WTC11 (cell line): Measurements from ENCODE around the gene PTGES3L. TPM values are rescaled to one million over a fixed set of nuclear protein-coding genes. Genes with fewer than 3 reads are reported as not detected.

Experiments
- ATAC-seq: fragments of 200-7000 bp; cut with Tn5 transposase; 2 replicates; pipeline ENCODE4 v1.10.0; 2021; ENCODE audit warnings: mild to moderate bottlenecking, moderate library complexity
- CTCF ChIA-PET: fragments of 300-600 bp; sonication (Branson Sonifier 250); formaldehyde crosslinking; loops from one replicate; lab custom pipeline; 2021; ENCODE audit warnings: antibody characterized with exemption; lab: Charles Lee
- POLR2A ChIA-PET: fragments of 350-600 bp; sonication (Branson Sonifier 250); formaldehyde crosslinking; loops from one replicate; lab custom pipeline; 2021; ENCODE audit warnings: antibody characterized with exemption; lab: Charles Lee
- DNase-seq: peaks from one replicate; pipeline ENCODE4 v3.0.0; 2021; ENCODE audit warnings: low spot score
- H3K27ac Mint-ChIP-seq: 2 replicates; pipeline ENCODE4 v1.8.0; 2021; ENCODE audit warnings: mixed read lengths
- H3K27me3 Mint-ChIP-seq: 2 replicates; pipeline ENCODE4 v1.8.0; 2021; ENCODE audit warnings: low read depth, mild to moderate bottlenecking, moderate library complexity, mixed read lengths
- H3K36me3 Mint-ChIP-seq: 2 replicates; pipeline ENCODE4 v1.8.0; 2021; ENCODE audit warnings: mixed read lengths
- H3K4me1 Mint-ChIP-seq: 2 replicates; pipeline ENCODE4 v1.8.0; 2022; ENCODE audit warnings: mixed read lengths
- H3K4me3 Mint-ChIP-seq: 2 replicates; pipeline ENCODE4 v1.8.0; 2021; ENCODE audit warnings: mild to moderate bottlenecking, moderate library complexity, mixed read lengths
- H3K9me3 Mint-ChIP-seq: 2 replicates; pipeline ENCODE4 v1.8.0; 2021; ENCODE audit warnings: mixed read lengths
- ELF4 ChIP-seq: sonication (generic); formaldehyde crosslinking; IDR thresholded peaks from 2 replicates; pipeline ENCODE4 v1.8.1; 2022; ENCODE audit warnings: low read depth, mild to moderate bottlenecking, moderate library complexity, missing genetic modification reagents
- MYBL2 ChIP-seq: sonication (generic); formaldehyde crosslinking; IDR thresholded peaks from 2 replicates; pipeline ENCODE4 v1.8.1; 2023; ENCODE audit warnings: mild to moderate bottlenecking, moderate library complexity, missing genetic modification reagents
- NFATC4 ChIP-seq: fragments of 250-450 bp; sonication (Bioruptor Pico); IDR thresholded peaks from 2 replicates; pipeline ENCODE4 v1.9.0; 2021; ENCODE audit warnings: mild to moderate bottlenecking
- RORB ChIP-seq: fragments of 250-450 bp; sonication (Bioruptor Pico); IDR thresholded peaks from 2 replicates; pipeline ENCODE4 v1.9.0; 2021; ENCODE audit warnings: mild to moderate bottlenecking
- ZNF121 ChIP-seq: sonication (generic); formaldehyde crosslinking; IDR thresholded peaks from 2 replicates; pipeline ENCODE4 v1.8.0; 2023; ENCODE audit warnings: missing genetic modification reagents
- ZNF219 ChIP-seq: sonication (generic); formaldehyde crosslinking; IDR thresholded peaks from 2 replicates; pipeline ENCODE4 v1.8.0; 2023; ENCODE audit warnings: missing genetic modification reagents, mild to moderate bottlenecking, borderline replicate concordance
- ZNF263 ChIP-seq: sonication (generic); formaldehyde crosslinking; IDR thresholded peaks from 2 replicates; pipeline ENCODE4 v1.8.1; 2022; ENCODE audit warnings: low read depth, mild to moderate bottlenecking, moderate library complexity, missing genetic modification reagents
- ZNF396 ChIP-seq: fragments of 250-450 bp; sonication (Bioruptor Pico); IDR thresholded peaks from 2 replicates; pipeline ENCODE4 v1.8.0; 2021; ENCODE audit warnings: mild to moderate bottlenecking, moderate library complexity, borderline replicate concordance
- total RNA-seq: library from RNA; stranded (reverse); gene quantifications from 3 replicates; pipeline ENCODE4 v1.2.3, GENCODE V29; 2021
- TF ChIP-seq, protein P1 (sequence below): sonication (generic); formaldehyde crosslinking; IDR thresholded peaks from 2 replicates; pipeline ENCODE4 v1.8.1; 2022; ENCODE audit warnings: mild to moderate bottlenecking, missing genetic modification reagents, moderate library complexity, borderline replicate concordance
- TF ChIP-seq, protein P2 (sequence below): sonication (generic); formaldehyde crosslinking; IDR thresholded peaks from 2 replicates; pipeline ENCODE4 v1.8.1; 2023; ENCODE audit warnings: mild to moderate bottlenecking, missing genetic modification reagents, moderate library complexity
- TF ChIP-seq, protein P3 (sequence below): sonication (generic); formaldehyde crosslinking; IDR thresholded peaks from 2 replicates; pipeline ENCODE4 v1.8.0; 2023; ENCODE audit warnings: missing genetic modification reagents, mild to moderate bottlenecking, borderline replicate concordance
- TF ChIP-seq, protein P4 (sequence below): fragments of 250-450 bp; sonication (Bioruptor Pico); conservative IDR thresholded peaks from 2 replicates; pipeline ENCODE4 v1.9.0; 2021; ENCODE audit warnings: mild to moderate bottlenecking
- TF ChIP-seq, protein P5 (sequence below): sonication (generic); formaldehyde crosslinking; IDR thresholded peaks from 2 replicates; pipeline ENCODE4 v1.8.1; 2023; ENCODE audit warnings: mild to moderate bottlenecking, missing genetic modification reagents
- TF ChIP-seq, protein P6 (sequence below): sonication (generic); formaldehyde crosslinking; IDR thresholded peaks from 2 replicates; pipeline ENCODE4 v1.8.0; 2023; ENCODE audit warnings: mild to moderate bottlenecking, missing genetic modification reagents
- TF ChIP-seq, protein P7 (sequence below): sonication (generic); formaldehyde crosslinking; IDR thresholded peaks from 2 replicates; pipeline ENCODE4 v1.8.1; 2023; ENCODE audit warnings: mild to moderate bottlenecking, missing genetic modification reagents, borderline replicate concordance
- TF ChIP-seq, protein P8 (sequence below): sonication (generic); formaldehyde crosslinking; IDR thresholded peaks from 2 replicates; pipeline ENCODE4 v1.8.1; 2022; ENCODE audit warnings: mild to moderate bottlenecking, moderate library complexity, missing genetic modification reagents

The PTGES3L gene
- total RNA-seq, 1 experiment from 2014 or later, result 2.1 TPM

DNA sequence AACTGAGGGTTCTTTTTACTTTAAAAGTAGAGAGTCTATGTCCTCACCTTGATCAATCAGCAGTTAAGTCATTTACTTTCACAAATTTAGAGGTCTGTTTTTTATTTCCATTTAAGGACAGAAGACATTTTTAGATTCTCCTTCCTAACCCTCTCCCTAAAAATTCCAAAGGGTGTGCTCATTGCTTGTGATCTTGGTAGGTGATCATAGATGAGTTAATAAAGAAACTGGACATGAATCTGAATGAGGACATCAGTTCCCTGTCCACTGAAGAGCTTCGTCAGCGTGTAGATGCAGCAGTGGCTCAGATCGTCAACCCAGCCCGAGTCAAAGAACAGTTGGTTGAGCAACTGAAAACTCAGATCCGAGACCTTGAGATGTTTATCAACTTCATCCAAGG lies 9.3 kb upstream of the PTGES3L start (continued):
- TF ChIP-seq, protein P1, sequence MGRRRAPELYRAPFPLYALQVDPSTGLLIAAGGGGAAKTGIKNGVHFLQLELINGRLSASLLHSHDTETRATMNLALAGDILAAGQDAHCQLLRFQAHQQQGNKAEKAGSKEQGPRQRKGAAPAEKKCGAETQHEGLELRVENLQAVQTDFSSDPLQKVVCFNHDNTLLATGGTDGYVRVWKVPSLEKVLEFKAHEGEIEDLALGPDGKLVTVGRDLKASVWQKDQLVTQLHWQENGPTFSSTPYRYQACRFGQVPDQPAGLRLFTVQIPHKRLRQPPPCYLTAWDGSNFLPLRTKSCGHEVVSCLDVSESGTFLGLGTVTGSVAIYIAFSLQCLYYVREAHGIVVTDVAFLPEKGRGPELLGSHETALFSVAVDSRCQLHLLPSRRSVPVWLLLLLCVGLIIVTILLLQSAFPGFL (CRISPR knock-in tag), result no peak
- TF ChIP-seq MYBL2 (CRISPR knock-in tag) (no peak), ELF4 (CRISPR knock-in tag) (no peak), RORB (CRISPR knock-in tag) (no peak), ZNF219 (CRISPR knock-in tag) (no peak), ZNF121 (CRISPR knock-in tag) (no peak)
- TF ChIP-seq, protein P2, sequence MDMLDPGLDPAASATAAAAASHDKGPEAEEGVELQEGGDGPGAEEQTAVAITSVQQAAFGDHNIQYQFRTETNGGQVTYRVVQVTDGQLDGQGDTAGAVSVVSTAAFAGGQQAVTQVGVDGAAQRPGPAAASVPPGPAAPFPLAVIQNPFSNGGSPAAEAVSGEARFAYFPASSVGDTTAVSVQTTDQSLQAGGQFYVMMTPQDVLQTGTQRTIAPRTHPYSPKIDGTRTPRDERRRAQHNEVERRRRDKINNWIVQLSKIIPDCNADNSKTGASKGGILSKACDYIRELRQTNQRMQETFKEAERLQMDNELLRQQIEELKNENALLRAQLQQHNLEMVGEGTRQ (CRISPR knock-in tag), result no peak
- TF ChIP-seq, protein P3, sequence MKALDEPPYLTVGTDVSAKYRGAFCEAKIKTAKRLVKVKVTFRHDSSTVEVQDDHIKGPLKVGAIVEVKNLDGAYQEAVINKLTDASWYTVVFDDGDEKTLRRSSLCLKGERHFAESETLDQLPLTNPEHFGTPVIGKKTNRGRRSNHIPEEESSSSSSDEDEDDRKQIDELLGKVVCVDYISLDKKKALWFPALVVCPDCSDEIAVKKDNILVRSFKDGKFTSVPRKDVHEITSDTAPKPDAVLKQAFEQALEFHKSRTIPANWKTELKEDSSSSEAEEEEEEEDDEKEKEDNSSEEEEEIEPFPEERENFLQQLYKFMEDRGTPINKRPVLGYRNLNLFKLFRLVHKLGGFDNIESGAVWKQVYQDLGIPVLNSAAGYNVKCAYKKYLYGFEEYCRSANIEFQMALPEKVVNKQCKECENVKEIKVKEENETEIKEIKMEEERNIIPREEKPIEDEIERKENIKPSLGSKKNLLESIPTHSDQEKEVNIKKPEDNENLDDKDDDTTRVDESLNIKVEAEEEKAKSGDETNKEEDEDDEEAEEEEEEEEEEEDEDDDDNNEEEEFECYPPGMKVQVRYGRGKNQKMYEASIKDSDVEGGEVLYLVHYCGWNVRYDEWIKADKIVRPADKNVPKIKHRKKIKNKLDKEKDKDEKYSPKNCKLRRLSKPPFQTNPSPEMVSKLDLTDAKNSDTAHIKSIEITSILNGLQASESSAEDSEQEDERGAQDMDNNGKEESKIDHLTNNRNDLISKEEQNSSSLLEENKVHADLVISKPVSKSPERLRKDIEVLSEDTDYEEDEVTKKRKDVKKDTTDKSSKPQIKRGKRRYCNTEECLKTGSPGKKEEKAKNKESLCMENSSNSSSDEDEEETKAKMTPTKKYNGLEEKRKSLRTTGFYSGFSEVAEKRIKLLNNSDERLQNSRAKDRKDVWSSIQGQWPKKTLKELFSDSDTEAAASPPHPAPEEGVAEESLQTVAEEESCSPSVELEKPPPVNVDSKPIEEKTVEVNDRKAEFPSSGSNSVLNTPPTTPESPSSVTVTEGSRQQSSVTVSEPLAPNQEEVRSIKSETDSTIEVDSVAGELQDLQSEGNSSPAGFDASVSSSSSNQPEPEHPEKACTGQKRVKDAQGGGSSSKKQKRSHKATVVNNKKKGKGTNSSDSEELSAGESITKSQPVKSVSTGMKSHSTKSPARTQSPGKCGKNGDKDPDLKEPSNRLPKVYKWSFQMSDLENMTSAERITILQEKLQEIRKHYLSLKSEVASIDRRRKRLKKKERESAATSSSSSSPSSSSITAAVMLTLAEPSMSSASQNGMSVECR (CRISPR knock-in tag), result no peak
- TF ChIP-seq, protein P4, sequence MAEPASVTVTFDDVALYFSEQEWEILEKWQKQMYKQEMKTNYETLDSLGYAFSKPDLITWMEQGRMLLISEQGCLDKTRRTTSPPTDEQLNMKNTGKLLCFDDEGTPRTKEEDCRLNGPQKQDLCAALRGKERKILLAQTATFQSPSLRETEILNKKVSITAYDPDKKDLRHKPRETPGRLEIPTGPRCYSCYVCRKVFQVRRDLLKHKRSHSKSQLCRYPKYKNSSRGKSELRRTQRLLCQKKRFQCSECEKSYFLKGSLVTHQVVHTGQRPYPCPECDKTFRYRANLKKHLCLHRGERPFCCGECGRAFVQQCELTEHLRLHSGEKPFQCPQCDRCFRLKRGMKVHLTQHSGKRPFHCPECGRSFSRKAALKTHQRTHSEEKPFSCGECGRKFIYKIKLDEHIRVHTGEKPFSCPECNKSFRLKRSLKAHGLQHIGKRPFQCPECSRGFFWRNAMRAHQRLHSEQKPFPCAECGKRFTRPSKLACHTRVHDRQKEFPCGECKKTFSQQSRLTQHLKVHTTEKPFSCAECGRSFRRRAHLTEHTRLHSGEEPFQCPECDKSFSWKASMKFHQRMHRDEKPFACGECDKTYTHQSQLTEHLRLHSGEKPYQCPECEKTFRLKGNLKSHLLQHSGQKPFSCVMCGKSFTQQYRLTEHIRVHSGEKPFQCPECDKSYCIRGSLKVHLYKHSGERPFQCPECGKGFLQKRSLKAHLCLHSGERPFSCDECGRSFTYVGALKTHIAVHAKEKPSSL, result no peak

DNA sequence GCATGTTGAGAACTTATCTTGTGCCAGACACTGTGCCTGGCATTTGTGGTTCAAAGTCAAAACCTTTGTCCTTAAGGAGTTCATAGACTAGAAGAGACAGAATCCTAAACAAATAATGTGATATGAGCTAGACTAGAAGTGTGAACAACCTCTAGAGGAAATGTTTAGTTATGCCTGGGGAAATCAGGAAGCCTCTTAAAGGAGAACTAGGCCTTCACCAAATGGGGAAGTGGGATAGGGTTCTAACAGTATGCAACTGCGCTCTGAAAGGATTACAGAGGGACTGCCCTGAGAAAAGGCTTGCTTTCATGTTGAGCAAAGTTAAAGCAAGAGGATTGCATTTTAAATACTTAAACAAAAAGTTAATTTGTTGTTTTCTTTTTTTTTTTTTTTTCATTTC lies 5.3 kb upstream of the PTGES3L start:
- H3K27ac Mint-ChIP-seq, result no peak overlapping the region
- H3K4me3 Mint-ChIP-seq, result no peak overlapping the region
- no peaks in the 10 kb centered on the region for H3K9me3 Mint-ChIP-seq
- H3K27me3 Mint-ChIP-seq, result no peaks in the 10 kb centered on the region; the same call in 1 of the 2 replicates
- CTCF ChIA-PET, result interaction anchor here (0.9 to 2.4 kb wide), 2 partner anchors 12 to 222 kb away, joined by 3 to 8 read pairs; partner anchors contain the start of gene RPL27
- peaks cover 12% of the 10 kb centered on the region for H3K4me1 Mint-ChIP-seq
- peaks cover 48% of the 10 kb centered on the region for H3K36me3 Mint-ChIP-seq
- POLR2A ChIA-PET, result no interaction called here
- DNase-seq (no peak), ATAC-seq (no peak)
- TF ChIP-seq, protein P5, sequence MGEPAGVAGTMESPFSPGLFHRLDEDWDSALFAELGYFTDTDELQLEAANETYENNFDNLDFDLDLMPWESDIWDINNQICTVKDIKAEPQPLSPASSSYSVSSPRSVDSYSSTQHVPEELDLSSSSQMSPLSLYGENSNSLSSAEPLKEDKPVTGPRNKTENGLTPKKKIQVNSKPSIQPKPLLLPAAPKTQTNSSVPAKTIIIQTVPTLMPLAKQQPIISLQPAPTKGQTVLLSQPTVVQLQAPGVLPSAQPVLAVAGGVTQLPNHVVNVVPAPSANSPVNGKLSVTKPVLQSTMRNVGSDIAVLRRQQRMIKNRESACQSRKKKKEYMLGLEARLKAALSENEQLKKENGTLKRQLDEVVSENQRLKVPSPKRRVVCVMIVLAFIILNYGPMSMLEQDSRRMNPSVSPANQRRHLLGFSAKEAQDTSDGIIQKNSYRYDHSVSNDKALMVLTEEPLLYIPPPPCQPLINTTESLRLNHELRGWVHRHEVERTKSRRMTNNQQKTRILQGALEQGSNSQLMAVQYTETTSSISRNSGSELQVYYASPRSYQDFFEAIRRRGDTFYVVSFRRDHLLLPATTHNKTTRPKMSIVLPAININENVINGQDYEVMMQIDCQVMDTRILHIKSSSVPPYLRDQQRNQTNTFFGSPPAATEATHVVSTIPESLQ, result no peak
- no peak for TF ChIP-seq ZNF396 (CRISPR knock-in tag)
- TF ChIP-seq, protein P6, sequence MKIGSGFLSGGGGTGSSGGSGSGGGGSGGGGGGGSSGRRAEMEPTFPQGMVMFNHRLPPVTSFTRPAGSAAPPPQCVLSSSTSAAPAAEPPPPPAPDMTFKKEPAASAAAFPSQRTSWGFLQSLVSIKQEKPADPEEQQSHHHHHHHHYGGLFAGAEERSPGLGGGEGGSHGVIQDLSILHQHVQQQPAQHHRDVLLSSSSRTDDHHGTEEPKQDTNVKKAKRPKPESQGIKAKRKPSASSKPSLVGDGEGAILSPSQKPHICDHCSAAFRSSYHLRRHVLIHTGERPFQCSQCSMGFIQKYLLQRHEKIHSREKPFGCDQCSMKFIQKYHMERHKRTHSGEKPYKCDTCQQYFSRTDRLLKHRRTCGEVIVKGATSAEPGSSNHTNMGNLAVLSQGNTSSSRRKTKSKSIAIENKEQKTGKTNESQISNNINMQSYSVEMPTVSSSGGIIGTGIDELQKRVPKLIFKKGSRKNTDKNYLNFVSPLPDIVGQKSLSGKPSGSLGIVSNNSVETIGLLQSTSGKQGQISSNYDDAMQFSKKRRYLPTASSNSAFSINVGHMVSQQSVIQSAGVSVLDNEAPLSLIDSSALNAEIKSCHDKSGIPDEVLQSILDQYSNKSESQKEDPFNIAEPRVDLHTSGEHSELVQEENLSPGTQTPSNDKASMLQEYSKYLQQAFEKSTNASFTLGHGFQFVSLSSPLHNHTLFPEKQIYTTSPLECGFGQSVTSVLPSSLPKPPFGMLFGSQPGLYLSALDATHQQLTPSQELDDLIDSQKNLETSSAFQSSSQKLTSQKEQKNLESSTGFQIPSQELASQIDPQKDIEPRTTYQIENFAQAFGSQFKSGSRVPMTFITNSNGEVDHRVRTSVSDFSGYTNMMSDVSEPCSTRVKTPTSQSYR, result no peak
- TF ChIP-seq, protein P7, sequence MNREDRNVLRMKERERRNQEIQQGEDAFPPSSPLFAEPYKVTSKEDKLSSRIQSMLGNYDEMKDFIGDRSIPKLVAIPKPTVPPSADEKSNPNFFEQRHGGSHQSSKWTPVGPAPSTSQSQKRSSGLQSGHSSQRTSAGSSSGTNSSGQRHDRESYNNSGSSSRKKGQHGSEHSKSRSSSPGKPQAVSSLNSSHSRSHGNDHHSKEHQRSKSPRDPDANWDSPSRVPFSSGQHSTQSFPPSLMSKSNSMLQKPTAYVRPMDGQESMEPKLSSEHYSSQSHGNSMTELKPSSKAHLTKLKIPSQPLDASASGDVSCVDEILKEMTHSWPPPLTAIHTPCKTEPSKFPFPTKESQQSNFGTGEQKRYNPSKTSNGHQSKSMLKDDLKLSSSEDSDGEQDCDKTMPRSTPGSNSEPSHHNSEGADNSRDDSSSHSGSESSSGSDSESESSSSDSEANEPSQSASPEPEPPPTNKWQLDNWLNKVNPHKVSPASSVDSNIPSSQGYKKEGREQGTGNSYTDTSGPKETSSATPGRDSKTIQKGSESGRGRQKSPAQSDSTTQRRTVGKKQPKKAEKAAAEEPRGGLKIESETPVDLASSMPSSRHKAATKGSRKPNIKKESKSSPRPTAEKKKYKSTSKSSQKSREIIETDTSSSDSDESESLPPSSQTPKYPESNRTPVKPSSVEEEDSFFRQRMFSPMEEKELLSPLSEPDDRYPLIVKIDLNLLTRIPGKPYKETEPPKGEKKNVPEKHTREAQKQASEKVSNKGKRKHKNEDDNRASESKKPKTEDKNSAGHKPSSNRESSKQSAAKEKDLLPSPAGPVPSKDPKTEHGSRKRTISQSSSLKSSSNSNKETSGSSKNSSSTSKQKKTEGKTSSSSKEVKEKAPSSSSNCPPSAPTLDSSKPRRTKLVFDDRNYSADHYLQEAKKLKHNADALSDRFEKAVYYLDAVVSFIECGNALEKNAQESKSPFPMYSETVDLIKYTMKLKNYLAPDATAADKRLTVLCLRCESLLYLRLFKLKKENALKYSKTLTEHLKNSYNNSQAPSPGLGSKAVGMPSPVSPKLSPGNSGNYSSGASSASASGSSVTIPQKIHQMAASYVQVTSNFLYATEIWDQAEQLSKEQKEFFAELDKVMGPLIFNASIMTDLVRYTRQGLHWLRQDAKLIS (CRISPR knock-in tag), result no peak
- TF ChIP-seq, protein P8, sequence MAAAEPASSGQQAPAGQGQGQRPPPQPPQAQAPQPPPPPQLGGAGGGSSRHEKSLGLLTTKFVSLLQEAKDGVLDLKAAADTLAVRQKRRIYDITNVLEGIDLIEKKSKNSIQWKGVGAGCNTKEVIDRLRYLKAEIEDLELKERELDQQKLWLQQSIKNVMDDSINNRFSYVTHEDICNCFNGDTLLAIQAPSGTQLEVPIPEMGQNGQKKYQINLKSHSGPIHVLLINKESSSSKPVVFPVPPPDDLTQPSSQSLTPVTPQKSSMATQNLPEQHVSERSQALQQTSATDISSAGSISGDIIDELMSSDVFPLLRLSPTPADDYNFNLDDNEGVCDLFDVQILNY (CRISPR knock-in tag), result no peak
- no peak for TF ChIP-seq NFATC4 (CRISPR knock-in tag)
- no peak for TF ChIP-seq RORB (CRISPR knock-in tag)
- TF ChIP-seq ZNF263 (CRISPR knock-in tag), result no peak
